Activated CD8-positive, alpha-beta T cell treated with anti-CD3 and anti-CD28 coated beads, Interleukin-2, amount 10 ng/mL, durations not matched to agents 7 days and 5 days (primary cell): Measurements from ENCODE around the gene WDR91. TPM values are rescaled to one million over a fixed set of nuclear protein-coding genes. Genes with fewer than 3 reads are reported as not detected.
"Not testable (repeated sequence)": the region's sequence is repeated elsewhere in the genome, so short reads cannot be mapped to it uniquely, and the experiment has no call there.

Experiments used
- ATAC-seq: fragments of 150-1000 bp; cut with Tn5 transposase; one replicate; pipeline ENCODE4 v1.10.0; 2021; ENCODE audit warnings: moderate library complexity
- CTCF ChIA-PET: fragments of 350-600 bp; sonication (Branson Sonifier 250); formaldehyde crosslinking; loops from one replicate; lab custom pipeline; 2021; ENCODE audit warnings: antibody characterized with exemption; lab: Charles Lee
- POLR2A ChIA-PET: fragments of 350-600 bp; sonication (Branson Sonifier 250); formaldehyde crosslinking; loops from one replicate; lab custom pipeline; 2021; ENCODE audit warnings: antibody characterized with exemption; lab: Charles Lee
- DNase-seq: peaks from one replicate; pipeline ENCODE4 v3.0.0-alpha.2; 2020
- H3K27ac Mint-ChIP-seq: one replicate; pipeline ENCODE4 v1.8.0; 2021; ENCODE audit warnings: mild to moderate bottlenecking, mixed read lengths
- H3K27me3 Mint-ChIP-seq: one replicate; pipeline ENCODE4 v1.8.0; 2021; ENCODE audit warnings: low read depth, mixed read lengths
- H3K36me3 Mint-ChIP-seq: one replicate; pipeline ENCODE4 v1.8.0; 2021; ENCODE audit warnings: low read depth, mixed read lengths
- H3K4me1 Mint-ChIP-seq: one replicate; pipeline ENCODE4 v1.8.0; 2021; ENCODE audit warnings: low read depth, mixed read lengths
- H3K4me3 Mint-ChIP-seq: one replicate; pipeline ENCODE4 v1.8.0; 2021; ENCODE audit warnings: mild to moderate bottlenecking, mixed read lengths
- H3K9me3 Mint-ChIP-seq: one replicate; pipeline ENCODE4 v1.8.0; 2022; ENCODE audit warnings: mixed read lengths; ENCODE audit not compliant: insufficient read depth
- total RNA-seq, 2 experiments: library from RNA; stranded (reverse); gene quantifications; one replicate each; pipeline ENCODE4 v1.2.3, GENCODE V29; 2021

WDR91 gene
- total RNA-seq, 2 experiments from 2014 or later: 10.0 to 11.5 TPM

DNA sequence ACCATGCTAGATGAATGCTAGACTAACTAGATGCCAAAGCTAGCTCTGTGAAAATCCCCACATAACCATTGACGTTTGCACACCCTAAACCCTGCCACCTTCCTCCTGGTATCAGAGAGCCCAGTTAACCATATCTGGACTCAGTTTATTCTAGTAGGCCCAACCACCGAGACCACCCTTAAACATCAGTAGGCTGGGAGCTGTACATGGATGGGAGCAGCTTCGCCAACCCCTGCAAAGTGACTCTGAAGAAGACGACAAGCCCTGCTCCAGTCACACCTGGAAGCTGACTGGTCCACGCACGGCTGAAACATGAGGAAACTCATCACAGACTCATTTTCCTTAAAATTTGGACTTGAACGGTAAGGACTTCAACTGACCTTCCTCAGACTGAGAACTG, 36.4 kb downstream of the WDR91 start:
- H3K9me3 Mint-ChIP-seq: peaks cover under 1% of the 10 kb centered on the region
- H3K27me3 Mint-ChIP-seq: no peaks in the 10 kb centered on the region
- ATAC-seq (no peak), DNase-seq (no peak)
- H3K4me3 Mint-ChIP-seq: no peak overlapping the region
- ChIA-PET CTCF (no interaction called here), POLR2A (no interaction called here)
- H3K27ac Mint-ChIP-seq: no peak overlapping the region
- peaks cover 10% of the 10 kb centered on the region for H3K4me1 Mint-ChIP-seq
- no peaks in the 10 kb centered on the region for H3K36me3 Mint-ChIP-seq

DNA sequence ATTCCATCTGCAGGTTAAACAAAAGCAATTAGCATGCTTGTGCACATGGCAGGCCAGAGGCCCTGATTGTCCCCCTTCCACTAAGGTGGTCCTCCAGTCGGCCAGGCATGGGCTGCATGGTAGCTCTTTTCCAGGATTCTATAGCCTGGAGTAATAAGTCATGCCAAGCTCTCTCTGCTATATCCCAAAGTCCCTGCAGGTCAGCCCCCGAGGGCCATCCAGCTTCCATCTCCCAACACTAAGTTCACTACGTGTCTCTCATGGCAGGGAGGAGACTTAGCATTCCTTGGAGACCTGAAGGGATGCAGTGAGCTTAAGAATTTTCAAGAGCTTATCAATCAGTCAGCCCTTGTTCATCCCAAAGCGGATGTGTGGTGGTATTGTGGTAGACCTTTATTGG, 37.4 kb downstream of the WDR91 start:
- peaks cover 20% of the 10 kb centered on the region for H3K4me1 Mint-ChIP-seq
- H3K27ac Mint-ChIP-seq, ATAC-seq, H3K36me3 Mint-ChIP-seq, H3K27me3 Mint-ChIP-seq, H3K4me3 Mint-ChIP-seq, H3K9me3 Mint-ChIP-seq, POLR2A ChIA-PET, DNase-seq: not testable (repeated sequence)
- CTCF ChIA-PET: interaction anchor here (1.0 kb wide), 1 partner anchor 187 kb away, joined by 4 read pairs; no protein-coding TSS in a partner anchor

DNA sequence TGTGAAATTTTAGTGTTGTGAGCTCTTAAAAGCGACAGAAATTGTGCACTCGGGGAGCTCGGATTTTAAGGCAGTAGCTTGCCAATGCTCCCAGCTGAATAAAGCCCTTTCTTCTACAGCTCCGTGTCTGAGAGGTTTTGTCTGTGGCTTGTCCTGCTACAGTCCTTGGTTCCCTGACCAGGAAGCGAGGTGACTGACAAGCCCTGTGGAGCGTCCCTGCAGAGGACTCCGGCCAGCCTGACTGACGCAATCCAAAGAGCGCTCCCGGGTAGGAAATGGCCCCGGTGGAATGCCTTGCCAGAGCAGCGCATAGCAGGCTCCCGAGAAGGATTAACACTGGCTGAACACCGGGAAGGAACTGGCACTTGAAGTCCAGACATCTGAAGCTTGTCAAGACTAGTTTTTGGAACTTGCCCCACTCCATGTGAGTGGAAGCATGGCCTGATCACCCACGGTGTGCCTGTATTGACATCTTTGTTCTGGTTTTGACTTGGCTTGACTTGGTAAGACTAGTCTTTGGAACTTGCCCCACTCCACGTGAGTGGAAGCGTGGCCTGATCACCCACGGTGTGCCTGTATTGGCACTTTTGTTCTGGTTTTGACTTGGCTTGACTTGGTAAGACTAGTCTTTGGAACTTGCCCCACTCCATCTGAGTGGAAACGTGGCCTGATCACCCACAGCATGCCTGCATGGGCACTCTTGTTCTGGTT, 39.6 kb downstream of the WDR91 start:
- ATAC-seq, DNase-seq, H3K27me3 Mint-ChIP-seq, H3K9me3 Mint-ChIP-seq: not testable (repeated sequence)
- H3K4me1 Mint-ChIP-seq: peaks cover 40% of the 10 kb centered on the region
- peak overlapping the region; percentile 74 for H3K27ac Mint-ChIP-seq
- ChIA-PET CTCF (interaction anchor here (0.9 to 8.7 kb wide), 12 partner anchors 7 to 538 kb away, joined by 3 to 98 read pairs (median 5); partner anchors contain the start of genes AGBL3, TMEM140 and WDR91), POLR2A (interaction anchor here (1.6 to 2.4 kb wide), 2 partner anchors 39 to 186 kb away, joined by 5 to 15 read pairs; partner anchors contain the start of genes AGBL3 and WDR91)
- peaks cover 26% of the 10 kb centered on the region for H3K36me3 Mint-ChIP-seq
- H3K4me3 Mint-ChIP-seq: peak overlapping the region; percentile 94

DNA sequence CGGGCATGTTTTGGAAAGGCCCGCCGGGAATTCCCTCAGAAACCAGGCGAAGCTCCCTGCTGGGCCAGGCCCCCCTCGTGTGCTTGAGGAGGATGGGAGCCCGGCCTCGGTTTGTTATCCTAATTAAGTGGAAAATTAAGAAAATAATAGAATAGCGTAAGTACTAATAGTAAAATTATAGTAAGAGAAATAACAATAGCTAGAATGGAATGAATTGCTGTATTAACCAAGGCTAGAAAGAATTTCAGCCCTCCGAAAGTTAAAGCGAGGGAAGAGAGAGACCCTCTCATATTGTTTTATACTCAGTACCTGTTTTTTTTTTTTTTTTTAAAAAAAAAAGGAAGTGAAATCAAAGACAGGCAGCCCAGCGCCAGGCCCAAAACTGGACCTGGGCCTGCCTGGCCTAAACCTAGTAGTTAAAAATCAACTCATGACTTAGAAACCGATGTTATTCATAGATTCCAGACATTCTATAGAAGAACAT, 40.3 kb downstream of the WDR91 start:
- H3K4me1 Mint-ChIP-seq: peaks cover 45% of the 10 kb centered on the region
- peaks cover 33% of the 10 kb centered on the region for H3K36me3 Mint-ChIP-seq
- peak overlapping the region; percentile 87 for H3K27ac Mint-ChIP-seq
- peak overlapping the region; percentile 94 for H3K4me3 Mint-ChIP-seq
- ATAC-seq, H3K9me3 Mint-ChIP-seq, DNase-seq, H3K27me3 Mint-ChIP-seq: not testable (repeated sequence)
- ChIA-PET POLR2A (interaction anchor here (0.6 to 3.7 kb wide), 8 partner anchors 10 to 776 kb away, joined by 3 to 61 read pairs (median 4); partner anchors contain the start of genes AGBL3, TMEM140 and WDR91), CTCF (interaction anchor here (0.9 to 8.7 kb wide), 17 partner anchors 8 to 623 kb away, joined by 3 to 98 read pairs (median 5); partner anchors contain the start of genes AGBL3, BPGM, TMEM140 and WDR91)

DNA sequence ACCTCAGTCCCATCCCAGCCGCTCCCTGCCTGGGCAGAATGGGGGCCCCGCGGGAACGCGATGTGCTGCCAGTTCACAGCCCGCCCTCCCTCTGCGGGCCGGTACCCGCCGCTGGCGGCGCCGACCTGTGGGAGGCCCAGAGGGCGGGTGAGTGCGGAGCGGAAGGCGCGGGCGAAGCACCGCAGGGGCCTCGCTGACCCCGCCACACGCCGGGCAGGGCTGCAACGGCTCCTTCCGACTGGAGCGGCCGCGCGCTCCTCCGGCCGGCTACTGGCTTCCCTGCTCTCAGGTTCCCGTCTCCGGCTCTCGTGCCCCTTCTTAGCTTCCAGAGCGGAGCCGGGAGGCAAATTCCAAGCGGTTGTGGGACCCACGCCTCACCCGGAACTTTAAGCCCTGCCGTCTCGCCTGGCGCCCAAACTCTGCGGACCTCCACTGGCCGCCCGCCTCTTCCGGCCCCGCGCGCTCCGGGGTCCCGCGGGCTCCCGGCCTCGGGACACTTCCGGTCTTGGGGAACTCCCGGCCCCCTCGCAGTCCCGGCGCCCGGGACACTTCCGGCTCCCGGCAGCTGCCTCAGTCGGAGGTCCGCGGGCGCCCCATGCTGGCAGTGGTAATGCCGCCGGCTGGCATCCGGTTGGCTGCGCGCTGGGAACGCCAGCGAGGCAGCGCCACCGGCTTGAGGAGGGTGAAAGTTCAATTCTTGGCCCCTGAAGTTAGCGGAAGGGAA, 40.9 kb downstream of the WDR91 start, which contains the start of gene CYREN:
CYREN (minus strand) TSS at position 434 of the 724 bp plus-strand sequence. CDS start 1,785 bp downstream, outside the sequence.
- Mint-ChIP-seq H3K9me3 (no peaks in the 10 kb centered on the region), H3K4me3 (peak within 1 kb of the TSS; percentile 94), H3K27ac (peak within 1 kb of the TSS; percentile 94), H3K27me3 (no peaks in the 10 kb centered on the region), H3K36me3 (peaks cover 39% of the 10 kb centered on the region), H3K4me1 (peaks cover 50% of the 10 kb centered on the region)
- DNase-seq (peak; percentile 92), ATAC-seq (peak; percentile 82)
- ChIA-PET POLR2A (interaction anchor here (0.5 to 3.7 kb wide), 12 partner anchors 10 to 776 kb away, joined by 3 to 61 read pairs (median 4); partner anchors contain the start of genes AGBL3, TMEM140 and WDR91), CTCF (interaction anchor here (0.9 to 8.7 kb wide), 21 partner anchors 8 to 622 kb away, joined by 3 to 98 read pairs (median 5); partner anchors contain the start of genes AGBL3, BPGM, TMEM140 and WDR91)

DNA sequence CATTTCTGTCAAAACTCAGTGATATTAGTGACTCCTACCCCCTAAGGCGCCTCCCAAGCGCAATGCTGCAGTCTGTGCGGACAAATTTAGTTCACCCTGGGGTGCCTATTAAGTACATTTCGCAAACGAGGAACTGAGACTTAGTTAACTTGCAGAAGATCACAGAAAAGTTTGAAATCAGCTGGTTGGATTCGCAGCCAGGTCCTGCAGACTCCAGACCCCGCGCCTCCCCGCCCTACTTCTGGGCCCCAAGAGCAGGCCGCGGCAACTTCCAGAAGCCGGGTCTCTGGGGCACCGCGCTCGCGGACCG, 41.4 kb downstream of the WDR91 start:
- peaks cover 44% of the 10 kb centered on the region for H3K36me3 Mint-ChIP-seq
- CTCF ChIA-PET: interaction anchor here (0.7 to 8.7 kb wide), 16 partner anchors 9 to 539 kb away, joined by 3 to 98 read pairs (median 6); partner anchors contain the start of genes AGBL3, BPGM, TMEM140 and WDR91
- H3K27ac Mint-ChIP-seq: peak overlapping the region; percentile 94
- DNase-seq (no peak), ATAC-seq (peak; percentile 6)
- no peaks in the 10 kb centered on the region for H3K9me3 Mint-ChIP-seq
- H3K4me3 Mint-ChIP-seq: peak overlapping the region; percentile 94
- H3K4me1 Mint-ChIP-seq: peaks cover 50% of the 10 kb centered on the region
- no peaks in the 10 kb centered on the region for H3K27me3 Mint-ChIP-seq
- POLR2A ChIA-PET: interaction anchor here (0.5 to 3.7 kb wide), 10 partner anchors 9 to 380 kb away, joined by 3 to 61 read pairs (median 4); partner anchors contain the start of genes AGBL3 and TMEM140

DNA sequence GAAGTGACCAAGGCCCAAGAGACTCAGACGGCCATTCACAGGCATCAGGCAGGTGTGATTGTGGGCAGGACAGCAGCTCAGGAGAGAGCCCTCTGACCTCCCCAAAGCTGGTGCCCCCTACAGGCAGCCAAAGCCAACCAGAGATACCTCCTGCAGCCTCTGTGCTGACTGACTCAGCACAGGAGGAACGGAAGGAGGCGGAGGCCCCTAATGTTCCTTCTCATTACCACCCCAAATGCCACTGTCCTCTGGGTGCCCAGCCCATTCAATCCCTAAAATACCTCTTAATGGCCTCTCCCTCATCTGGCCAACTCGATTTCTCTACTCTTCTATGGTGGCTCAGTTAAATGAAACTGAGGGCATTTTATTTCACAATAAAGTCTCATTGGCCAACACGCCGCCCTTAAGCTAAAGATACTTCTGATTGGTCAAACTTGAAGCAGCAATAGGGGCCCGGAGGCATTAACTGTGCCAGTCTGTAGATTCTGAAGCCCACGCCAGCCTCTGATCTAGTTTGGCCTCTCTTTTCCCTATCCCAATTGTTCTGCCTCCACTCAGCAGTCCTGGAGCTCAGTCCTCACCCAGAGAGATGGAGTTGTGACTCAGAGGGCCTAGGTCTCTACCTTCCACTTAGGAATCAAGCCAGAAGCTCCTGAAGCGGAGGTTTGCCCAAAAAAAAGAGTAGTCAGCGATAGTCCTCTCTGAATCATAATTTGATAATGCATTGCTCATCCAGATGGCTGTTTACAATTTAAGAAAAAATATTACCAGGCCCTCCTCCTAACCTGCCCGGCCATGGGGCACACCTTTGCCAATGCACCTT, 42.0 kb downstream of the WDR91 start:
- CTCF ChIA-PET: interaction anchor here (0.7 to 8.7 kb wide), 18 partner anchors 9 to 541 kb away, joined by 3 to 98 read pairs (median 4); partner anchors contain the start of genes AGBL3, BPGM, TMEM140 and WDR91
- Mint-ChIP-seq H3K27me3 (no peaks in the 10 kb centered on the region), H3K4me1 (peaks cover 50% of the 10 kb centered on the region)

DNA sequence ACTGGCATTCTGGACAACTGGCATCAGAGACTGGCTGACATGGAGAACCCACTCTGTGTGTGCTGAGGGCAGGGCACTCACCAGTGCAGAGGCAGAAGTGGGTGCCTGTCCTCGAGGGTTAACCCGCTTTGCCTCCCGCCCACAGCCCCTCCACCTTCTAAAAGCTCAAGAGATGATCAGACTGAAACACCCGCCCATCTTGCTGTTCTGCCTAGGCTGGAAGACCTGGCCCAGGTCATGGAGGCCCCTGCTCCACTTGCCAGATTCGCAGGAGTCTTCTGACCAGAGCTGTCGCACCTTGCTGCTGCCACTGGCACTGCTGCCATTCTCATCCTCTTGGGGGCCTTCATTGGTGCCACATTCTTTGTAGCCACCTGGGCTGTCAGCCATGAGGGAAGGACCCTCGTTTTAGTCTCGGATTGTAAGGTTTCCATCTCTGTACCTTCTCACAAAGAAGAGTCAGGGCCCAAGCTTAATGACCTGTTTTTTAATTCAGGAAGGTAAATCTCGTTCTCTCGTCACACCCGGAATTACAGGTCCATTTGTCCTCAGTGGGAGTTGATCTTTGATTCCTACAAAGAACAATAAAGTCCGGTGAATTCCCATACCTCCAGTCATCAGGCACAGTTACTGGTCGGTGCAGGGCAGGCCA, 42.7 kb downstream of the WDR91 start:
- peaks cover 54% of the 10 kb centered on the region for H3K4me1 Mint-ChIP-seq
- peak overlapping the region; percentile 94 for H3K27ac Mint-ChIP-seq
- peaks cover 56% of the 10 kb centered on the region for H3K36me3 Mint-ChIP-seq
- H3K4me3 Mint-ChIP-seq: peak overlapping the region; percentile 94
- H3K9me3 Mint-ChIP-seq: no peaks in the 10 kb centered on the region
- H3K27me3 Mint-ChIP-seq: no peaks in the 10 kb centered on the region
- ChIA-PET POLR2A (interaction anchor here (0.6 to 3.7 kb wide), 4 partner anchors 8 to 349 kb away, joined by 3 to 61 read pairs (median 8); partner anchors contain the start of gene TMEM140), CTCF (interaction anchor here (0.9 to 8.7 kb wide), 11 partner anchors 10 to 540 kb away, joined by 3 to 98 read pairs (median 10); partner anchors contain the start of genes AGBL3, TMEM140 and WDR91)
- no peak for DNase-seq
- ATAC-seq: no peak

More for the DNA sequence above, 42.0 kb downstream of the WDR91 start:
- H3K4me3 Mint-ChIP-seq: peak overlapping the region; percentile 94
- DNase-seq: peak; percentile 75
- POLR2A ChIA-PET: interaction anchor here (1.0 to 3.7 kb wide), 7 partner anchors 9 to 183 kb away, joined by 3 to 61 read pairs (median 7); partner anchors contain the start of genes AGBL3 and TMEM140
- H3K27ac Mint-ChIP-seq: peak overlapping the region; percentile 94
- no peaks in the 10 kb centered on the region for H3K9me3 Mint-ChIP-seq
- peaks cover 48% of the 10 kb centered on the region for H3K36me3 Mint-ChIP-seq
- ATAC-seq: peak; percentile 42

DNA sequence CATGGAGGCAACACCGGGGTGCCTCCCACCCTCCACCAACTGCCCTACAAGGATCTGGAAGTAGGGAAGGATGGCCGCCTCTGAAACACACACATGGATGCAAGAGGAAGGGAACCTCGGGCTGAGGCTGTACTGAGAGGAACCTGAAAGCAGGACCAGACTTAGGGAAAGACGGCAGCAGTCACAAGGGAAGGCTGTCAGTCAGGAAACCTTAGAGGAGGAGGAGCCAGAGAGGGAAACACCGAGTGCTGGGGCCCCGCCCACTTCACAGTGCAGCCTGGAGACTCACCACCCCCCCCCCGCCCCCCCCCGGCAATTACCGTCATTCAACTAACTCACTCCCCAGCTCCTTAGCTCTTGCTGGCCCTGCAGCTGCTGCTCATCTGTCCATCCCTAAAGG, 43.3 kb downstream of the WDR91 start:
- H3K9me3 Mint-ChIP-seq: peaks cover under 1% of the 10 kb centered on the region
- ChIA-PET POLR2A (interaction anchor here (0.6 to 3.7 kb wide), 2 partner anchors 20 to 350 kb away, joined by 3 to 61 read pairs; partner anchors contain the start of gene TMEM140), CTCF (interaction anchor here (1.4 to 8.7 kb wide), 5 partner anchors 9 to 501 kb away, joined by 4 to 98 read pairs (median 45); partner anchors contain the start of genes AGBL3 and TMEM140)
- H3K36me3 Mint-ChIP-seq: peaks cover 57% of the 10 kb centered on the region
- H3K27me3 Mint-ChIP-seq: no peaks in the 10 kb centered on the region
- ATAC-seq (no peak), DNase-seq (no peak)
- peak overlapping the region; percentile 94 for H3K27ac Mint-ChIP-seq
- peaks cover 54% of the 10 kb centered on the region for H3K4me1 Mint-ChIP-seq
- H3K4me3 Mint-ChIP-seq: no peak overlapping the region
